ENCODE measurements around the gene SASH3.
A peak's percentile ranks its signal among the peaks of the same experiment; 100 is the strongest.
"Not testable (repeated sequence)": the region's sequence is repeated elsewhere in the genome, so short reads cannot be mapped to it uniquely, and the experiment has no call there.

Gene SASH3

GRCh38 chrX:129779747-129780146 lies at the start of gene SASH3:
SASH3 (plus strand) TSS chrX:129779949; CDS start chrX:129780098, 149 bp downstream.
- DNase-seq: peak; percentile 78

GRCh38 chrX:129731228-129731627 lies 48.5 kb upstream of the SASH3 start:
- DNase-seq: no peak

- no peak for DNase-seq
Observed at GRCh38 chrX:129732857-129733256, 46.9 kb upstream of the SASH3 start.

GRCh38 chrX:129733335-129733734 lies 46.4 kb upstream of the SASH3 start:
- DNase-seq: no peak

GRCh38 chrX:129736491-129736890 lies 43.3 kb upstream of the SASH3 start:
- peak; percentile 32 for DNase-seq

- no peak for DNase-seq
Observed at GRCh38 chrX:129737916-129738315, 41.8 kb upstream of the SASH3 start.

GRCh38 chrX:129738466-129739308 lies 41.1 kb upstream of the SASH3 start, which contains the start of gene XPNPEP2:
XPNPEP2 (plus strand) TSS chrX:129738979; CDS start chrX:129739214, 235 bp downstream.
- DNase-seq: no peak

GRCh38 chrX:129739578-129739977 lies 40.2 kb upstream of the SASH3 start:
- DNase-seq: no peak

GRCh38 chrX:129741880-129742758 lies 37.6 kb upstream of the SASH3 start:
- no peak for DNase-seq

GRCh38 chrX:129742759-129743152 lies 37.0 kb upstream of the SASH3 start:
- DNase-seq: not testable (repeated sequence)

- no peak for DNase-seq
Observed at GRCh38 chrX:129743821-129744220, 35.9 kb upstream of the SASH3 start.

GRCh38 chrX:129744861-129745321 lies 34.9 kb upstream of the SASH3 start:
- DNase-seq: peak; percentile 45

- DNase-seq: no peak
Observed at GRCh38 chrX:129746557-129747470, 32.9 kb upstream of the SASH3 start.

GRCh38 chrX:129747533-129747932 lies 32.2 kb upstream of the SASH3 start:
- DNase-seq: no peak

- DNase-seq: no peak
Observed at GRCh38 chrX:129748305-129748704, 31.4 kb upstream of the SASH3 start.

GRCh38 chrX:129749069-129749468 lies 30.7 kb upstream of the SASH3 start:
- DNase-seq: no peak

- no peak for DNase-seq
Observed at GRCh38 chrX:129750971-129751370, 28.8 kb upstream of the SASH3 start.

GRCh38 chrX:129754056-129755024 lies 25.4 kb upstream of the SASH3 start:
- no peak for DNase-seq

GRCh38 chrX:129755779-129756650 lies 23.7 kb upstream of the SASH3 start:
- DNase-seq: peak; percentile 44

- peak; percentile 67 for DNase-seq
Observed at GRCh38 chrX:129759576-129760061, 20.1 kb upstream of the SASH3 start.

Data from CD4-positive, alpha-beta T cell treated with Interleukin-17A for 1 hour (primary cell).